Tibial nerve (tissue), 4 donors: ENCODE data around the gene BCL2. TPM values are rescaled to one million over a fixed set of nuclear protein-coding genes. Genes with fewer than 3 reads are reported as not detected.

Source experiments
- DNase-seq, 2 donors: peaks; one replicate each; pipeline ENCODE4 v3.0.0-alpha.2; 2019; ENCODE audit warnings: low spot score in 2 of 2
- H3K27ac ChIP-seq, 4 donors: fragments of 200-600 bp; sonication (generic) in 3 of 4; one replicate each; pipeline ENCODE4 v1.5.1; 2017 to 2019; ENCODE audit warnings: mild to moderate bottlenecking in 1 of 4
- H3K27me3 ChIP-seq, 2 donors: fragments of 200-600 bp; sonication (generic) in 1 of 2; one replicate each; pipeline versions ENCODE4 v1.5.1 to v1.6.0; 2017 to 2019
- H3K36me3 ChIP-seq, 3 donors: fragments of 200-600 bp; sonication (generic); one replicate each; pipeline ENCODE4 v1.5.1; 2018 to 2019
- H3K4me1 ChIP-seq, 4 donors: fragments of 200-600 bp; sonication (generic) in 3 of 4; one replicate each; pipeline ENCODE4 v1.5.1; 2017 to 2019
- H3K4me3 ChIP-seq, 4 donors: fragments of 200-600 bp; sonication (generic) in 3 of 4; one replicate each; pipeline ENCODE4 v1.5.1; 2017 to 2019; ENCODE audit warnings: mild to moderate bottlenecking in 1 of 4, moderate library complexity in 1 of 4
- H3K9me3 ChIP-seq, 4 donors: fragments of 200-600 bp; sonication (generic) in 3 of 4; one replicate each; pipeline ENCODE4 v1.5.1; 2017 to 2019
- CTCF ChIP-seq, 5 experiments: fragments of 200-600 bp in 3 of 5; fragments of 450-650 bp in 2 of 5; sonication (generic) in 3 of 5; IDR thresholded peaks; one replicate each; pipeline ENCODE4 v1.5.1; 2016 to 2019; ENCODE audit warnings: antibody characterized with exemption in 5 of 5, mild to moderate bottlenecking in 3 of 5, moderate library complexity in 2 of 5
- EP300 ChIP-seq, 2 donors: sonication (generic); formaldehyde crosslinking; IDR thresholded peaks; one replicate each; pipeline ENCODE4 v1.6.1; 2017; ENCODE audit warnings: antibody characterized with exemption in 2 of 2, mild to moderate bottlenecking in 1 of 2
- POLR2A ChIP-seq, 2 donors: fragments of 450-650 bp; IDR thresholded peaks; one replicate each; pipeline ENCODE4 v1.6.1; 2017; ENCODE audit warnings: antibody characterized with exemption in 2 of 2, mild to moderate bottlenecking in 2 of 2, moderate library complexity in 2 of 2
- WGBS, 2 donors: methylation state at CpG; one replicate each; pipeline ENCODE4 v1.1.5; 2018; 5-methylcytosine and 5-hydroxymethylcytosine counted together
- total RNA-seq, 4 donors: library from RNA; depleted of rRNA; stranded (reverse); fragments of >200 nt; gene quantifications; one replicate each; pipeline ENCODE4 v1.1.0, GENCODE V29; 2016

The BCL2 gene
- total RNA-seq, 4 donors from 2014 or later = 54.7 to 79.1 (median 67.0) TPM

- 64 to 66% methylated on average over 14 of the region's 14 CpGs for WGBS, 2 donors
- H3K4me3 ChIP-seq = no peak overlapping the region
- no peak for DNase-seq
- H3K27me3 ChIP-seq = no peaks in the 10 kb centered on the region
- H3K36me3 ChIP-seq = no peaks in the 10 kb centered on the region
- TF ChIP-seq POLR2A (IDR thresholded peaks at IDR 0.05) = no peak
- no peak for TF ChIP-seq EP300 (IDR thresholded peaks at IDR 0.05)
- no peak for TF ChIP-seq CTCF (IDR thresholded peaks at IDR 0.05)
- no peak overlapping the region for H3K27ac ChIP-seq
- no peaks in the 10 kb centered on the region for H3K9me3 ChIP-seq
- peaks cover 0 to 31% (median 14%) of the 10 kb centered on the region in 4 donors for H3K4me1 ChIP-seq
Measured at GRCh38 chr18:63199743-63200241, 119.8 kb downstream of the BCL2 start.

- Histone ChIP-seq H3K27me3 (no peaks in the 10 kb centered on the region), H3K4me1 (peaks cover 0 to 31% (median 13%) of the 10 kb centered on the region in 4 donors), H3K27ac (no peak overlapping the region), H3K9me3 (no peaks in the 10 kb centered on the region), H3K4me3 (no peak overlapping the region), H3K36me3 (no peaks in the 10 kb centered on the region)
- WGBS, 2 donors = 96 to 98% methylated on average over 5 of the region's 5 CpGs
- no peak for DNase-seq
- no peak for TF ChIP-seq EP300 (IDR thresholded peaks at IDR 0.05)
- no peak for TF ChIP-seq POLR2A (IDR thresholded peaks at IDR 0.05)
- TF ChIP-seq CTCF (IDR thresholded peaks at IDR 0.05) = no peak
Measured at GRCh38 chr18:63198868-63199742, 120.5 kb downstream of the BCL2 start.

GRCh38 chr18:63198098-63198760, 121.3 kb downstream of the BCL2 start:
- 47 to 67% methylated on average over 2 of the region's 2 CpGs for WGBS, 2 donors
- no peaks in the 10 kb centered on the region for H3K36me3 ChIP-seq
- peak overlapping the region in 1 of 4 donors; percentile 18 for H3K27ac ChIP-seq
- H3K4me1 ChIP-seq = peaks cover 0 to 32% (median 13%) of the 10 kb centered on the region in 4 donors
- no peak for DNase-seq
- no peaks in the 10 kb centered on the region for H3K9me3 ChIP-seq
- H3K4me3 ChIP-seq = no peak overlapping the region
- no peaks in the 10 kb centered on the region for H3K27me3 ChIP-seq
- TF ChIP-seq EP300 (IDR thresholded peaks at IDR 0.05) (no peak), POLR2A (IDR thresholded peaks at IDR 0.05) (no peak), CTCF (IDR thresholded peaks at IDR 0.05) (no peak)

GRCh38 chr18:63197246-63197869, 122.2 kb downstream of the BCL2 start:
- H3K4me3 ChIP-seq = no peak overlapping the region
- H3K27ac ChIP-seq = peak overlapping the region in 1 of 4 donors; percentile 18
- no peak for TF ChIP-seq EP300 (IDR thresholded peaks at IDR 0.05)
- no peak for TF ChIP-seq CTCF (IDR thresholded peaks at IDR 0.05)
- no peak for TF ChIP-seq POLR2A (IDR thresholded peaks at IDR 0.05)
- H3K36me3 ChIP-seq = no peaks in the 10 kb centered on the region
- H3K4me1 ChIP-seq = peaks cover 0 to 41% (median 17%) of the 10 kb centered on the region in 4 donors
- H3K9me3 ChIP-seq = no peaks in the 10 kb centered on the region
- no peak for DNase-seq
- 40 to 41% methylated on average over 8 of the region's 8 CpGs for WGBS, 2 donors
- H3K27me3 ChIP-seq = no peaks in the 10 kb centered on the region
